ENCODE data around the gene AAK1. TPM values are rescaled to one million over a fixed set of nuclear protein-coding genes. Genes with fewer than 3 reads are reported as not detected.
A peak's percentile ranks its signal among the peaks of the same experiment; 100 is the strongest.

Gene AAK1
- total and polyA plus RNA-seq, 4 donors, result 10.0 to 56.2 (median 27.3) TPM

DNA sequence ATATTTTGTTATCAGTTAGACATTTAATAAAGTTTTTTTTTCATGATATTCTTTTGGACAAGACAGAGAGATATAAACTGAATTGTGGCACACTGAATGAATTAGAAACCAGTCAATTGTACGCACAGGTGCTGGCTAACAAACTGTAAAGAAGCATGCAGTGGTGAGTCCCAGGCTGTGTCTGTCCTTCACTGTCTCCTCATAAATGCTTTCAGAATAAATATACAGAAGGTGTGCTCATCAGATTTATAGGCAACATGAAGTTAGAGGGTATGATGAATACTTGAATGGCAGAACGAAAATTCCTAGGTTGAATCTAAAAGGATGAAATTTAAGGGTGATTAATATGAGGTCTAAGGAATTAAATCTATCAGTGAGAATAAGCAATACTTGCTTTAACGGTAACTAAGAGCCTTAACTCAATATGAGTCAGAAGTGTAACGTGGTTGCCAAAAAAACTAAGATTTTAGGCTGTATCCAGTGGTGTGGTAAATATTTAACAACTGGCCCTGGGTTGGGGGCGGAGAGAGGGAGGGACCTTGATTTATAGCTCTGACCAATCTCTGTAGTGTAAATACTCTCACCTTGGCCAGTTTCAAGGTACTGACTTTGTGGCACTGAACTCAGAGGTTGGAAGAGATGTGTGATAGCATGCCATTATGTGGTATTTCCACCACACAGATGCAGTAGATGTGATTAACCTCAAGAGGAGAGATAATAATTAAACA, 41.9 kb upstream of the AAK1 start:
- TF ChIP-seq, protein P1, sequence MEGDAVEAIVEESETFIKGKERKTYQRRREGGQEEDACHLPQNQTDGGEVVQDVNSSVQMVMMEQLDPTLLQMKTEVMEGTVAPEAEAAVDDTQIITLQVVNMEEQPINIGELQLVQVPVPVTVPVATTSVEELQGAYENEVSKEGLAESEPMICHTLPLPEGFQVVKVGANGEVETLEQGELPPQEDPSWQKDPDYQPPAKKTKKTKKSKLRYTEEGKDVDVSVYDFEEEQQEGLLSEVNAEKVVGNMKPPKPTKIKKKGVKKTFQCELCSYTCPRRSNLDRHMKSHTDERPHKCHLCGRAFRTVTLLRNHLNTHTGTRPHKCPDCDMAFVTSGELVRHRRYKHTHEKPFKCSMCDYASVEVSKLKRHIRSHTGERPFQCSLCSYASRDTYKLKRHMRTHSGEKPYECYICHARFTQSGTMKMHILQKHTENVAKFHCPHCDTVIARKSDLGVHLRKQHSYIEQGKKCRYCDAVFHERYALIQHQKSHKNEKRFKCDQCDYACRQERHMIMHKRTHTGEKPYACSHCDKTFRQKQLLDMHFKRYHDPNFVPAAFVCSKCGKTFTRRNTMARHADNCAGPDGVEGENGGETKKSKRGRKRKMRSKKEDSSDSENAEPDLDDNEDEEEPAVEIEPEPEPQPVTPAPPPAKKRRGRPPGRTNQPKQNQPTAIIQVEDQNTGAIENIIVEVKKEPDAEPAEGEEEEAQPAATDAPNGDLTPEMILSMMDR (IDR thresholded peaks at IDR 0.05; ENCODE audit: control extremely low read depth, extremely low read depth), result no peak
- no peak for DNase-seq
- no peak for ATAC-seq (ENCODE audit: insufficient read depth, low FRiP score)

DNA sequence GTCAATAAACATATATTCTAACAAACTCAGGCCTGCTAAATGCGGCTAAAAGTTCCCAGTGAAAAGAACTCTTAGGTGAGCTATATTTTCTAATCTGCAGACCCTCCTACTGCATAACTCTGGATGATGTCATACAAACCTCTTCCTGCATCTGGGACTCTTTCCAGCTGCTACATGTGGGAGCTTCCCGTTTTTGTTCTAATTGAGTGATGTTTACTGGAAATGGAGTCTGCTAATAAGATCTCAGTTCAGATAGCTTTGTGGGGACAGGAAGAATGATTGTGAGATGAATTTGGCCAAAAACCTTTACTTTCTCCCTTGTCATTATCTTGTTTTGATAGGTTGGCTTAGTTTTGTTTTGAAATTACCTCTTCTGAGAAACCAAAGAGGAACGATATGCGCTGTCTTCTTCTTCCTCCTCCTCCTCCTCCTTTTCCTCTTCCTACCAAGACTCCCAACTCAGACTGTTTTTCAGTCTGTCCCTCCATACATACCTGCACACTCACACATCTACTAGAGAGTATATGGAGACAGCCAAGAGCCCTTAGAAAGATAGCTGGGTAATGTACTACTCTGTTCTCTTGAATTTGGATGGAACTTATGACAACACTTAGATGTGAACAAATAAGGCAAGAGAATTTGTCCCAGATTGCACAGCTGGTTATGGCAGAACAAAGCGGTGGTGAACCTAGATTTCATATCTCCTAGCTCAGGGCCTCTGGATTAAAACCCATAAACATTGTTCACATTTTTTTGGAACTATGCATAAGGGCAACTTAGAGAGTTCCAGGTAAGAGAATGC, 39.8 kb upstream of the AAK1 start:
- H3K36me3 ChIP-seq (ENCODE audit: control insufficient read depth in 4 of 4, insufficient read depth in 4 of 4, low read length in 4 of 4), result no peaks in the 10 kb centered on the region
- no peaks in the 10 kb centered on the region for H3K9me3 ChIP-seq (ENCODE audit: control insufficient read depth in 4 of 4, insufficient read depth in 3 of 4, low read length in 3 of 4)
- H3K27ac ChIP-seq (ENCODE audit: low read depth in 1 of 2, low read length in 1 of 2), result peak overlapping the region; percentile 65 to 79
- H3K9ac ChIP-seq (ENCODE audit: insufficient read depth in 1 of 2, low read length in 2 of 2), result peak overlapping the region in 1 of 2 donors; percentile 34
- DNase-seq (peak; percentile 57 to 87 (median 85)), ATAC-seq (ENCODE audit: insufficient read depth, low FRiP score) (peak; percentile 27)
- H3K4me1 ChIP-seq (ENCODE audit: control insufficient read depth in 5 of 5, insufficient read depth in 5 of 5, low read length in 5 of 5), result peaks cover 0 to 13% (median 8%) of the 10 kb centered on the region in 5 donors
- H3K4me3 ChIP-seq, result no peak overlapping the region
- H3K27me3 ChIP-seq (ENCODE audit: control insufficient read depth in 3 of 3, insufficient read depth in 3 of 3, low read length in 2 of 3), result no peaks in the 10 kb centered on the region
- WGBS, 2 donors, result 21 to 37% methylated on average over 5 of the region's 5 CpGs
- TF ChIP-seq, protein P1 (IDR thresholded peaks at IDR 0.05; ENCODE audit: control extremely low read depth, extremely low read depth), result no peak

More for the DNA sequence above, 41.9 kb upstream of the AAK1 start:
- no peaks in the 10 kb centered on the region for H3K36me3 ChIP-seq (ENCODE audit: control insufficient read depth in 4 of 4, insufficient read depth in 4 of 4, low read length in 4 of 4)
- H3K27ac ChIP-seq (ENCODE audit: low read depth in 1 of 2, low read length in 1 of 2), result no peak overlapping the region
- no peak overlapping the region for H3K9ac ChIP-seq (ENCODE audit: insufficient read depth in 1 of 2, low read length in 2 of 2)
- no peaks in the 10 kb centered on the region for H3K9me3 ChIP-seq (ENCODE audit: control insufficient read depth in 4 of 4, insufficient read depth in 3 of 4, low read length in 3 of 4)
- peaks cover 0 to 13% (median 8%) of the 10 kb centered on the region in 5 donors for H3K4me1 ChIP-seq (ENCODE audit: control insufficient read depth in 5 of 5, insufficient read depth in 5 of 5, low read length in 5 of 5)
- no peaks in the 10 kb centered on the region for H3K27me3 ChIP-seq (ENCODE audit: control insufficient read depth in 3 of 3, insufficient read depth in 3 of 3, low read length in 2 of 3)
- no peak overlapping the region for H3K4me3 ChIP-seq
- WGBS, 2 donors, result 73 to 87% methylated on average over 5 of the region's 5 CpGs

DNA sequence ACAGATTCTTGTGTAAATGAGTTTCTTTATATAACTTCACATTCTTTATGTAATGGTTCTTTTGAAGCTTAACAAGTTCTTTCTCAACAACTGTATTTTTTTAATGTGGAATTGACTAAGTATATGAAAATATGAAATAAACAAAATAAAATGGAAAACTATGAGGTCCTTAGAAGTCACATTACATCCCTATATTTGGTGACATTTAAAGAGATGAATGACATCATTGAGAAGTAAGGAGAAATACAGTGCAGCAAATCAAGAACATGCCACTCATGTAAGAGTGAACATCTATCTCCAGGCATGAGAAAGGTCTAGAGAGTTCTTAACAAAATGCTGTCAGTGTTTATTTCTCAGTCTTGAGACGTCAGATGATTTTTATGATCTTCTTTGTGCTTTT, 39.0 kb upstream of the AAK1 start:
- Histone ChIP-seq H3K4me1 (ENCODE audit: control insufficient read depth in 5 of 5, insufficient read depth in 5 of 5, low read length in 5 of 5) (peaks cover 0 to 13% (median 8%) of the 10 kb centered on the region in 5 donors), H3K4me3 (no peak overlapping the region), H3K9me3 (ENCODE audit: control insufficient read depth in 4 of 4, insufficient read depth in 3 of 4, low read length in 3 of 4) (no peaks in the 10 kb centered on the region), H3K27me3 (ENCODE audit: control insufficient read depth in 3 of 3, insufficient read depth in 3 of 3, low read length in 2 of 3) (no peaks in the 10 kb centered on the region), H3K27ac (ENCODE audit: low read depth in 1 of 2, low read length in 1 of 2) (no peak overlapping the region), H3K9ac (ENCODE audit: insufficient read depth in 1 of 2, low read length in 2 of 2) (peak overlapping the region in 1 of 2 donors; percentile 32), H3K36me3 (ENCODE audit: control insufficient read depth in 4 of 4, insufficient read depth in 4 of 4, low read length in 4 of 4) (no peaks in the 10 kb centered on the region)
- DNase-seq (peak in 1 of 3 donors; percentile 18), ATAC-seq (ENCODE audit: insufficient read depth, low FRiP score) (no peak)
- WGBS, 2 donors, result 65 to 77% methylated on average over 1 of the region's 1 CpG
- TF ChIP-seq, protein P1 (IDR thresholded peaks at IDR 0.05; ENCODE audit: control extremely low read depth, extremely low read depth), result no peak

Measured in lung (tissue), 12 donors.